CD4-positive, alpha-beta T cell treated with Interleukin-12 subunit alpha and Interleukin-12 subunit beta, for 1 hour (primary cell): ENCODE measurements around the gene APRT.
"Not testable (repeated sequence)": the region's sequence is repeated elsewhere in the genome, so short reads cannot be mapped to it uniquely, and the experiment has no call there.

ENCODE experiments used
- DNase-seq: peaks from one replicate; pipeline ENCODE4 v3.0.0-alpha.2; 2020

The APRT gene

DNA sequence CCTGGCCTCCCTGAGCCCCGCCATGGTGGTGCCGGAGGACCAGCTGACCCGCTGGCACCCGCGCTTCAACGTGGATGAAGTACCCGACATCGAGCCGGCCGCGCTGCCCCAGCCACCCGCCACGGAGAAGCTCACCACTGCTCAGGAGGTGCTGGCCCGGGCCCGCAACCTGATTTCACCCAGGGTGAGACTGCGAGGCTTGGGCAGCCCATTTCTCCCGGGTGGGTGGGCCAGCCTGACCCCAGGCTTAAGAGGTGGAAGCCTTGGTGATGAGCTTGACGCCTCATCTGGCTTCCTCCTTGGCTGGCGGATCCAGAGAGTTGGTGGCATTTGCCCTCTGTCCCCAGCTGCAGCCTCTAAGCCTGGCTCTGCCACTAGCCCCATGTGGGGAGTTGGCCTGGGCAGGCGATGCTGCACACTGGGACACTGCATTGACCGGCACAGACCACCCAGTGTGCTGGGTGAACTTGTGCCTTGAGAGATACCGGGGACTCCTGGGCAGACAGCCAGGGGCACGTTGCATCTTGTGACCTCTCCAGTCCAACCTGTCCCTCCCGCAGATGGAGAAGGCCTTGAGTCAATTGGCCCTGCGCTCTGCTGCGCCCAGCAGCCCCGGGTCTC lies 5.1 kb downstream of the APRT start:
- no peak for DNase-seq

- no peak for DNase-seq
Observed at GRCh38 chr16:88805887-88806393, 5.8 kb downstream of the APRT start.

GRCh38 chr16:88805340-88805715 lies 6.4 kb downstream of the APRT start:
- DNase-seq, result no peak

DNA sequence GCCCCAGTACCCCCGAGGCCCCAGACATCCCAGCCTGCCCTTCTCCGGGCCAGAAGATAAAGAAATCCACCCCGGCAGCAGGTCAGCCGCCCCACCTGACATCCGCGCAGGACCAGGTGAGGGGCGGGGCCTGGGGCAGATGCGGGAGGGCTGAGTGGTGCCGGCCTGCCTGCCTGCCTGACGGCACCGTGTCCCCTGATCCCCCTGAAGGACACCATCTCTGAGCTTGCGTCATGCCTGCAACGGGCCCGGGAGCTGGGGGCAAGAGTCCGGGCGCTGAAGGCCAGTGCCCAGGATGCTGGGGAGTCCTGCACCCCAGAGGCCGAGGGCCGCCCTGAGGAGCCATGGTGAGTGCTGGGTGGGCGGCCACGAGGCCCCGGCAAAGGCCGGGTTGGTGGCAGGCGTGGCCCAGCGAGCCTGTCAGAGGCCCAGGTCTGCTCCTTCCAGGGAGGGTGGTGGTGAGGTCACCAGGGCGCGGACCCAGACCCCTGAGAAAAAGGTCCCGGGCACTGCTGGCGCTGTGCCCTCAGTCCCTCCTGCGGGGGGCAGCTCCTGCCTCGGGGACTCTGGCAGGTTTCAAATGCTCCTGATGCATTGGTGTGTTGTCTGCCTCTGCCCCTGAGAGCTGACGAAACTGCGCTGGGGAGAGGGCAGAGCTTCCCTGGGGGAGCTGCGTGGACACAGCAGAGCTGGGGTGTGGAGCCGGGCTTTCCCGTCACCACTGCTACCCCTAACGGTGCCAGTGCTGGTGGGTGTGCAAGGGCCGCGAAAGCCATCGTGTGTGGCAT lies 7.0 kb downstream of the APRT start:
- peak; percentile 36 for DNase-seq

GRCh38 chr16:88804173-88804551 lies 7.6 kb downstream of the APRT start:
- DNase-seq, result no peak

DNA sequence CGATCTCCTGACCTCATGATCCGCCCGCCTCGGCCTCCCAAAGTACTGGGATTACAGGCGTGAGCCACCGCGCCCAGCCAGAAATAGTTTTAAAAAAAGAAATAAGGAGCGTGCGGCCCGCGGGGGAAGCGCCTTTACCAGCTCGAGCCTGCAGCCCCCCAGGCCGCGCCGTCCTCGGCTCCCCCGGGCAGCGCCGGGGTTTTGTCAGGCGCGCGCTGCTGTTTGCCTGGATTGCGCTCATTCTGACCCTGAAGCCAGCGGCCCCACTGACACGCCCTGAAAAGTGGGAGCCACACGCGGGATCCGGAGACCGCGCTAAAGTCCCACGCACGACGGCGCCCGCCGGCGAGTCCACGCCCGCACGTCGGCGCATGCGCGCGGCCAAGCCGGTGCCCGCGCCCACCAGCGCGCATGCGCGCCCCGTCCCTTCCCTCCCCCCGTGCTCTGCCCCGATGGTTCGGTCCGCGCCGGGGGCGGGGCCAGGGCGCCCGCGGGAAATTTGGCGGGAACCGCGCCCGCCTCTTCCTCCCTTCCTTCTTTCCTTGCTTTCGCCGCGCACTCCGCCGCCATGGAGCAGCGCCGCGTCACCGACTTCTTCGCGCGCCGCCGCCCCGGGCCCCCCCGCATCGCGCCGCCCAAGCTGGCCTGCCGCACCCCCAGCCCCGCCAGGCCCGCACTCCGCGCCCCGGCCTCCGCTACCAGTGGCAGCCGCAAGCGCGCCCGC lies 8.3 kb downstream of the APRT start, which contains the start of gene CDT1:
Gene CDT1 (plus strand): TSS at position 526 of the 724 bp plus-strand sequence. CDS start 43 bp downstream, at position 569.
- DNase-seq, result peak; percentile 89

DNA sequence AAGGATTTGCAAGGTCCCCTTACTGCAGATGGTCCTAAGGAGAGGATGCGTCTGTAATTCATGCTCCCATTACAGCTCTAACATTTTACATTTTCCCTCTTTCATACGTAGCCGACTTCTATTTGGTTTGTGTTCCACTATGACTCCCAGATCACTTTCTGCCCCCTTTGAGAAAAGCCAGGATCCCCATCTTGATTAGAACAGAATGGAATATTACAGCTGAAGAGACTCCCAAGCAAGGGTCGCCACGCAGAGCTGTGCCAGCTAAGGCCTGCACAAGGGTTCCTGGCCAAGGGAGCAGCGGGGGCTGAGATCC lies 11.5 kb downstream of the APRT start:
- no peak for DNase-seq

DNA sequence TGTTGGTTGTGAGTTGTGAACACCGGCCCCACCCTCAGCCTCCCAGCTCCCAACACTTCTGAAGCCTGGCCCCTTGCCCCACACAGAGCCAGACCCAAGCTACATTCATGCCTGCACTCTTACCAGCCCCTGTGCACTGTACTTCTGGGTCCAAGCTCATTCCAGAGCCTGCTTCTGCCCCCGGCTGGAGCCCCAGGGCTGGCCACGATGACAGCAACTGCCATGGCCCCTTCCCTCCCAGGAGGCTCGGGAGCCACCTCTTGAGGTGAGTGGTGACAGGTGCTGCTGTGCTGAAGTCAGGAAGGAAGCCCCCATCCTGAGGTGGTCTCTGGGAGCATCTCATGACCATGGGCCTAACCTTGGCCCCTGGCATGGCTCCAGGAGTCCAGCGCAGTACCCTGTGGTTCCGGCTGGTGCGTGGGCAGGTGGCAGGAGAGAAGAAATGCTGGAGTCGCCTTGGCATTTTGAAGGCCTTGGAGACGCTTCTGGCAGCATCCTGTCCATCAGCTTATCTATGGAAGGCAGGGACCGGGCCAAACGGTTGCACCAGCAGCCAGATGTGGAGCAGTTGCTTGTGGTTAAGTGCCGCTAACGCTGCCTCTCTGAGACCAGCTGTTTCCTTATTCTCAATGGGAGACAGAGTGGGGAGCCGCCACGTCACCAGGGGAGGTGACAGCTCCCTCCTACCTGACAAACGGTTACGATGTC lies 12.0 kb downstream of the APRT start:
- DNase-seq, result peak; percentile 33

DNA sequence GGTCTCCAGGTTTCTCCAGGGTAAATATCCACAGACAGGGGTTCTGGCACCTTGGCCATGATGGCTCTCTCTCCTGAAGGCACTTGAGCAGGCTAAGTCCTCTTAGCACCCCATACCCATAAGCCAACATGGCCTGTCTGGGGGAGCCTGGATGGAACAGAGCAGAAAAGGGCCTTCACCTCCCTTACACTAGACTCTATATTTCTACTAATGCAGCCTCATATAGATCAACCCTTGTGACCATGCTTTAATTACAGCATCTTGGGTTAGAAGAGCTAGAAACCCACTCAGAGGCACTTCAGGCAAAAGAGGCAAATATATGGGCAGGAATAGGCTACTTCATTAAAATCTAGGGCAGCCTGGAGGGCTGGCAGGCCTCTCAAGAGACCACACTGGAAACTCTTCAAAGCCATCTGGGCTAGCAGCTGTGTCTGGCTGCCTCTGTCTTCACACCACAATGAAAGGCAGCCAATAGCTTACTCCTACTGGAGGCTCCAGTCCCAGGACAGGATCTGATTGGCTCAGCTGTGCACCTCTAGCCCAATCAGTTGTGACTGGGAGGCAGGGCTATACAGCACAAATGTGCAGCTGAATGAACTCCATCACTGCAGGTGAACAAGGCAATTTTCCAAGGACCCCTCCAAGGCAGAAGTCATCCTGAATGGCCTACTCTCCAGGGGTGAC lies 12.8 kb downstream of the APRT start:
- DNase-seq, result no peak

- DNase-seq, result no peak
Observed at GRCh38 chr16:88798073-88798472, 13.7 kb downstream of the APRT start.

- no peak for DNase-seq
Observed at GRCh38 chr16:88796278-88796677, 15.4 kb downstream of the APRT start.

DNA sequence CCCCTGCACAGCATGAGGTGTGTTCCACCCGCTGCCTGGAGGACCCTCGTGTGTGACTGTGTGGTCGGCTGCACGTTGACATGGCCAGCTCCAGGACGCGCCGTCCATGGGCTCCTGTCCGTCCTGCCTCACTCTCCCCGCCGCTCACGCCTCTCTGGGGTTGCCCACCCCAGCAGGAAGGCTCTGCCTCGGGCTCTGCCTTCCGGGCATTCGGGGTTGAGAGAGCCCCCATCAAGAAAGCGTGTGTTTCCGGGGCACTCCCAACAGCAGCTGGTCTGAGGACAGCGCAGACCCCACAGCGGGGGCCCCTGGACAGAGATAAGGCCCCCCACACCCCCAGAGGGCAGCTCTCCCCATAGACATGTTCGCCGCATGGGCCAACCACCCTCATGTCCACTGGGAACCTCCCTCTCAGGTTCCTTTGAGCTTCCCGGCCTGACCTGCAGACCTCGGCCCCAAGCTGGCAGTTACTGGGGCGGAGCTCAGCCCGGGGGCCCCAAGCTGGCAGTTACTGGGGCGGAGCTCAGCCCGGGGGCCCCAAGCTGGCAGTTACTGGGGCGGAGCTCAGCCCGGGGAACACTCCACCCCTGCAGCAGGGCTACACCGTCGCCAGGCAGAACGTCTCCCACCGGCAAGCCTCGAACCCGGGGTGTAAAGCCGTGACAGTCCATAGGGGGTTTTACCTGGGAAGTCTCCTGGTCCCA lies 18.3 kb downstream of the APRT start:
- DNase-seq, result peak; percentile 36

DNA sequence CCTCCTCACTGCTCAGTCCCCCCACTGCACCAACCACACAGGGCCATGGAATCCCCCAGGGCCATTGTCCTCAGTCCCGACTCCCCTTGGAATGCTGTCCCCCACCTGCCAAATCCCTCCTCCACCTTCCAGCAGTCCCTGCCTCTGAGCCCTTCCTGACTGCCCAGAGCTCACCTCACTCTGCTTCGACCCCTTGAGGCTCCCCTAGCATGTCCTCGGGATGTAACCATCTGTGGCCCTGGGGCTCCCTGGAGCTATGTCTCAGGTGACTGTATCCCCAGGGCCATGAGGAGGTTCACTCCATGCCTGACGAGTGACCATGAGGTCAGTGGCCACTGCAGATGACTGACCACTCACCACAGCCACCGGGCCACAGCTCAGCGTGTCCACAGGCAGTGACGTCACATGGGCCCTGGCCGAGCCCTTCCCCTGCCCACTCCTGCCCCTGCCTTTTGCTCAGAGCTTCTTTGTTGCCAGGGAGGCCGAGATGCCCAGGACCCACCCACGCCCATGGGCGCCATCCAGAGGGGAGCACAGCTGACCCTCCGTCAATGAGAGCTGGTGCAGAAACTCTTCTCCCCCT lies 19.0 kb downstream of the APRT start:
- DNase-seq, result no peak

GRCh38 chr16:88792078-88792550 lies 19.6 kb downstream of the APRT start:
- no peak for DNase-seq

GRCh38 chr16:88790312-88791211 lies 21.2 kb downstream of the APRT start:
- peak; percentile 68 for DNase-seq

DNA sequence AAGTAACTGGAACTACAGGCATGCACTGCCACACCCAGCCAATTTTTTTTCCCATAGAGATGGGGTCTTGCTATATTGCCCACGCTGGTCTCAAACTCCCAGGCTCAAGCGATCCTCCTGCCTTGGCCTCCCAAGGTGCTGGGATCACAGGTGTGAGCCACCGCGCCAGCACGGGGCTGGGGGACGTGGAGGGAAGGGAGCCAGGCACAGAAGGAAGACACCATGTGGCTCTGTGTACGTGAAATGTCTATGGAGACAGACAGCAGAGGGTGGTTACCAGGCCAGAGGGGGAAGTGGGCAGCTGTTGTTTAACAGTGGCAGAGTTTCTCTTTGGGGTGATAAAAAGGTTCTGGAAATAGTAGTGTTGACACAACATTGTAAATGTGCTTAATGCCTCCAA lies 22.1 kb downstream of the APRT start:
- DNase-seq, result no peak

GRCh38 chr16:88788749-88789148 lies 23.0 kb downstream of the APRT start:
- DNase-seq, result not testable (repeated sequence)

DNA sequence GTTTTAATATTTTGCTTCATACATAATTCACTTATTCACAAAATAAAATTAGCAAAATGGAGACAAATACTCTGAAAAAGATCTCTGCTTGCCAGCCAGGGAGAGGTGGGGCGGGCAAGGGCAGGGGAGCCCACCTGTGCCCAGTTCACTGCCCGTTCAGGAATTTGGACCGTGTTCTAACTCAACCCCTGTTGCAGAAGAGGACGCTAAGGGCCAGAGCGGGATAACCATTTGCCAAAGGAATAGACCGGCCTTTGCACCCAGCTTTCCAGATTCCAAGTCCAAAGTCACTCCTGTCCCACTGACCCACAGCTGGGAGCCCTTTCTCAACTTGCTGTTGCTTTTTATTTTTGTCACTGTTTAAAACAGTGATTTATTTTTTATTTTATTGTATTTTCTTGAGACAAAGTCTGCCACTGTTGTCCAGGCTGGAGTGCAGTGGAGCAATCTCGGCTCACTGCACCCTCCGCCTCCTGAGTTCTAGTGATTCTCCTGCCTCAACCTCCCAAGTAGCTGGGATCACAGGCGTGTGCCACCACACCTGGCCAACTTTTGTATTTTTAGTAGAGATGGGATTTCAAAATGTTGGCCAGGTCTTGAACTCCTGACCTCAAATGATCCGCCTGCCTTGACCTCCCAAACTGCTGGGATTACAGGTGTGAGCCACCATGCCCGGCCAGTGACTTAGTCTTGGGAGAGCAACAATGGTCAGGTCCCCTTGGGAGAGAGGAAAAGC lies 24.0 kb downstream of the APRT start:
- DNase-seq, result no peak

- peak; percentile 88 for DNase-seq
Observed at GRCh38 chr16:88785106-88785924, 26.4 kb downstream of the APRT start, which contains the start of gene PIEZO1. PIEZO1 (minus strand) TSS chr16:88785220; CDS start chr16:88784964, 256 bp downstream.
